ENCODE results near the gene IGFBP2. TPM values are rescaled to one million over a fixed set of nuclear protein-coding genes. Genes with fewer than 3 reads are reported as not detected.

The IGFBP2 gene
- total and polyA plus RNA-seq, 2 donors (not counting 1 experiment from before 2014, with no cell fraction given) = not detected

DNA sequence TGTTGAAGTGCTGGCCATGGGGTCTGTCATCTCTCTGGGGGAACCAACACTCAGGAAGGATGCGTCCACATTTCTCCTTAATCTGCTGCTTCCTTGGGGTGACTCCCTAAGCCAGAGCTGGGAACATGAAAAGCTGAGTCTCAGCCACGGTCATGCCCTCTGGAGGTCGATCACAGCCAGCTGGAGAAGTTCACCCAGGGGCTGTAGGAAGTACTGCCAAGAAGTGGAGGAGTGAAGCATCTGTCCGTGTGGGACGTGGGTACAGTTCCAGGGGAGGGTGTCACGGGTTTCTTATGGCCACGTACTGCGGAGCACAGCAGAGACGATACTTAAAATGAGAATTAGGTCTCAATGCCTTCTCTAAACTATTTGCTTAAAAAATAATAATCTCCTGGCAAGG lies 42.4 kb upstream of the IGFBP2 start:
- no peak overlapping the region for H3K4me3 ChIP-seq (ENCODE audit: control extremely low read depth in 1 of 5, extremely low read depth in 1 of 5, insufficient read depth in 1 of 5, low read depth in 2 of 5, low read length in 4 of 5)
- H3K27me3 ChIP-seq (replicated peaks in 1 of 4; ENCODE audit: control extremely low read depth in 1 of 4, control insufficient read depth in 3 of 4, insufficient read depth in 4 of 4, low read length in 3 of 4) = peaks cover 0 to 3% (median 0%) of the 10 kb centered on the region in 4 experiments
- Mint-ChIP-seq H3K4me1 (no peaks in the 10 kb centered on the region), H3K9me3 (ENCODE audit: insufficient read depth) (no peaks in the 10 kb centered on the region), H3K27me3 (peaks cover 31% of the 10 kb centered on the region), H3K4me3 (no peak overlapping the region), H3K27ac (no peak overlapping the region)
- ChIA-PET CTCF (interaction anchor here (0.6 kb wide), 1 partner anchor 926 kb away, joined by 3 read pairs; no protein-coding TSS in a partner anchor), POLR2A (no interaction called here)
- H3K27ac ChIP-seq (ENCODE audit: low read length in 2 of 2) = no peak overlapping the region
- no peak overlapping the region for H3K4me2 ChIP-seq (replicated peaks; ENCODE audit: low read depth, low read length, poor library complexity, severe bottlenecking)
- DNase-seq (no peak), ATAC-seq (ENCODE audit: low read depth) (no peak)
- intact Hi-C loops (cut with micrococcal nuclease) = no loop called here
- H3K9me3 ChIP-seq (ENCODE audit: control extremely low read depth in 1 of 3, control insufficient read depth in 2 of 3, insufficient read depth in 1 of 3, low read length in 2 of 3) = peaks cover 0 to 2% (median 0%) of the 10 kb centered on the region in 3 donors
- no peaks in the 10 kb centered on the region for H3K4me1 ChIP-seq (ENCODE audit: control insufficient read depth in 2 of 2, insufficient read depth in 2 of 2, low read length in 2 of 2)
- 86% methylated on average over 7 of the region's 9 CpGs for WGBS (ENCODE audit: insufficient coverage)
- no peak overlapping the region for H2AFZ ChIP-seq (ENCODE audit: insufficient read depth, low read depth, low read length, poor library complexity, severe bottlenecking)
- TF ChIP-seq, protein P1, sequence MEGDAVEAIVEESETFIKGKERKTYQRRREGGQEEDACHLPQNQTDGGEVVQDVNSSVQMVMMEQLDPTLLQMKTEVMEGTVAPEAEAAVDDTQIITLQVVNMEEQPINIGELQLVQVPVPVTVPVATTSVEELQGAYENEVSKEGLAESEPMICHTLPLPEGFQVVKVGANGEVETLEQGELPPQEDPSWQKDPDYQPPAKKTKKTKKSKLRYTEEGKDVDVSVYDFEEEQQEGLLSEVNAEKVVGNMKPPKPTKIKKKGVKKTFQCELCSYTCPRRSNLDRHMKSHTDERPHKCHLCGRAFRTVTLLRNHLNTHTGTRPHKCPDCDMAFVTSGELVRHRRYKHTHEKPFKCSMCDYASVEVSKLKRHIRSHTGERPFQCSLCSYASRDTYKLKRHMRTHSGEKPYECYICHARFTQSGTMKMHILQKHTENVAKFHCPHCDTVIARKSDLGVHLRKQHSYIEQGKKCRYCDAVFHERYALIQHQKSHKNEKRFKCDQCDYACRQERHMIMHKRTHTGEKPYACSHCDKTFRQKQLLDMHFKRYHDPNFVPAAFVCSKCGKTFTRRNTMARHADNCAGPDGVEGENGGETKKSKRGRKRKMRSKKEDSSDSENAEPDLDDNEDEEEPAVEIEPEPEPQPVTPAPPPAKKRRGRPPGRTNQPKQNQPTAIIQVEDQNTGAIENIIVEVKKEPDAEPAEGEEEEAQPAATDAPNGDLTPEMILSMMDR (IDR thresholded peaks at IDR 0.05) = no peak
- TF ChIP-seq EZH2 (IDR thresholded peaks at IDR 0.05; ENCODE audit: borderline replicate concordance, insufficient read depth, low read depth, low read length, poor library complexity, severe bottlenecking) = no peak
- no peaks in the 10 kb centered on the region for H3K79me2 ChIP-seq (ENCODE audit: control insufficient read depth, insufficient read depth, low read length)
- H4K20me1 ChIP-seq (ENCODE audit: control insufficient read depth, insufficient read depth, low read length, poor library complexity, severe bottlenecking) = no peaks in the 10 kb centered on the region
- no peaks in the 10 kb centered on the region for H3K36me3 ChIP-seq (replicated peaks in 1 of 2; ENCODE audit: control extremely low read depth in 1 of 2, control insufficient read depth in 1 of 2, extremely low read depth in 1 of 2, insufficient read depth in 2 of 2, low read length in 1 of 2)
- no peak overlapping the region for H3K9ac ChIP-seq (ENCODE audit: low read length)

DNA sequence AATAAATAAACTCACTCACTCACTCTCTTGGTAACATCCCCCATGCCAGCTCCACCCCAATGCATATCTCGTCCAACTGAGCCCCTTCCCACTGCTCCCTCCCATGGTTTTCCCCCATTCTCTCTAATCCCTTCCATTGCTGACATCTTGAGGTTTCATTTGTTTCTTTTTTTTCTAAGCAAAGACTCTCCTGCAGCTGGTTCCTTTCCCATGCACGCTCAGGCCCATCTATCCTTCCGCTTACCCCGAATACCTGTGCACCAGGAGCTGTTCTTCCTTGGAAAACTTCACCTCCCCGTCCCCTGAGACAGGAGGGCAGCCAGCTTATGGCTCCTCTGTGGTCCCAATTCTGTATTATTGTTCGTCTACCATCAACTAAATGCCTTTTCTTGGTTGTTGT lies 41.7 kb upstream of the IGFBP2 start:
- Histone ChIP-seq H2AFZ (ENCODE audit: insufficient read depth, low read depth, low read length, poor library complexity, severe bottlenecking) (no peak overlapping the region), H3K9me3 (ENCODE audit: control extremely low read depth in 1 of 3, control insufficient read depth in 2 of 3, insufficient read depth in 1 of 3, low read length in 2 of 3) (no peaks in the 10 kb centered on the region), H3K36me3 (replicated peaks in 1 of 2; ENCODE audit: control extremely low read depth in 1 of 2, control insufficient read depth in 1 of 2, extremely low read depth in 1 of 2, insufficient read depth in 2 of 2, low read length in 1 of 2) (no peaks in the 10 kb centered on the region), H3K4me3 (ENCODE audit: control extremely low read depth in 1 of 5, extremely low read depth in 1 of 5, insufficient read depth in 1 of 5, low read depth in 2 of 5, low read length in 4 of 5) (no peak overlapping the region), H3K27me3 (replicated peaks in 1 of 4; ENCODE audit: control extremely low read depth in 1 of 4, control insufficient read depth in 3 of 4, insufficient read depth in 4 of 4, low read length in 3 of 4) (peaks cover 0 to 3% (median 0%) of the 10 kb centered on the region in 4 experiments), H3K4me2 (replicated peaks; ENCODE audit: low read depth, low read length, poor library complexity, severe bottlenecking) (no peak overlapping the region), H3K79me2 (ENCODE audit: control insufficient read depth, insufficient read depth, low read length) (no peaks in the 10 kb centered on the region), H4K20me1 (ENCODE audit: control insufficient read depth, insufficient read depth, low read length, poor library complexity, severe bottlenecking) (no peaks in the 10 kb centered on the region), H3K27ac (ENCODE audit: low read length in 2 of 2) (no peak overlapping the region), H3K4me1 (ENCODE audit: control insufficient read depth in 2 of 2, insufficient read depth in 2 of 2, low read length in 2 of 2) (no peaks in the 10 kb centered on the region), H3K9ac (ENCODE audit: low read length) (no peak overlapping the region)
- Mint-ChIP-seq H3K4me3 (no peak overlapping the region), H3K27ac (no peak overlapping the region), H3K27me3 (peaks cover 38% of the 10 kb centered on the region), H3K9me3 (ENCODE audit: insufficient read depth) (no peaks in the 10 kb centered on the region), H3K4me1 (no peaks in the 10 kb centered on the region)
- intact Hi-C loops (cut with micrococcal nuclease) = no loop called here
- TF ChIP-seq, protein P1 (IDR thresholded peaks at IDR 0.05) = no peak
- no peak for TF ChIP-seq EZH2 (IDR thresholded peaks at IDR 0.05; ENCODE audit: borderline replicate concordance, insufficient read depth, low read depth, low read length, poor library complexity, severe bottlenecking)
- CTCF ChIA-PET = no interaction called here
- DNase-seq (no peak), ATAC-seq (ENCODE audit: low read depth) (no peak)
- POLR2A ChIA-PET = no interaction called here
- 78% methylated on average over 5 of the region's 6 CpGs for WGBS (ENCODE audit: insufficient coverage)
